WTC11 (cell line): ENCODE data around the gene MFN1. TPM values are rescaled to one million over a fixed set of nuclear protein-coding genes. Genes with fewer than 3 reads are reported as not detected.

Experiments
- ATAC-seq: fragments of 200-7000 bp; cut with Tn5 transposase; 2 replicates; pipeline ENCODE4 v1.10.0; 2021; ENCODE audit warnings: mild to moderate bottlenecking, moderate library complexity
- CTCF ChIA-PET: fragments of 300-600 bp; sonication (Branson Sonifier 250); formaldehyde crosslinking; loops from one replicate; lab custom pipeline; 2021; ENCODE audit warnings: antibody characterized with exemption; lab: Charles Lee
- POLR2A ChIA-PET: fragments of 350-600 bp; sonication (Branson Sonifier 250); formaldehyde crosslinking; loops from one replicate; lab custom pipeline; 2021; ENCODE audit warnings: antibody characterized with exemption; lab: Charles Lee
- DNase-seq: peaks from one replicate; pipeline ENCODE4 v3.0.0; 2021; ENCODE audit warnings: low spot score
- H3K27ac Mint-ChIP-seq: 2 replicates; pipeline ENCODE4 v1.8.0; 2021; ENCODE audit warnings: mixed read lengths
- H3K27me3 Mint-ChIP-seq: 2 replicates; pipeline ENCODE4 v1.8.0; 2021; ENCODE audit warnings: low read depth, mild to moderate bottlenecking, moderate library complexity, mixed read lengths
- H3K36me3 Mint-ChIP-seq: 2 replicates; pipeline ENCODE4 v1.8.0; 2021; ENCODE audit warnings: mixed read lengths
- H3K4me1 Mint-ChIP-seq: 2 replicates; pipeline ENCODE4 v1.8.0; 2022; ENCODE audit warnings: mixed read lengths
- H3K4me3 Mint-ChIP-seq: 2 replicates; pipeline ENCODE4 v1.8.0; 2021; ENCODE audit warnings: mild to moderate bottlenecking, moderate library complexity, mixed read lengths
- H3K9me3 Mint-ChIP-seq: 2 replicates; pipeline ENCODE4 v1.8.0; 2021; ENCODE audit warnings: mixed read lengths
- AFF4 ChIP-seq: sonication (generic); formaldehyde crosslinking; IDR thresholded peaks from 2 replicates; pipeline ENCODE4 v1.8.1; 2023; ENCODE audit warnings: mild to moderate bottlenecking, missing genetic modification reagents, borderline replicate concordance
- CDX4 ChIP-seq: fragments of 250-450 bp; sonication (Bioruptor Pico); IDR thresholded peaks from 2 replicates; pipeline ENCODE4 v1.9.0; 2021; ENCODE audit warnings: moderate library complexity, mild to moderate bottlenecking, inconsistent platforms, borderline replicate concordance
- ETV6 ChIP-seq: sonication (generic); formaldehyde crosslinking; IDR thresholded peaks from 2 replicates; pipeline ENCODE4 v1.8.1; 2022; ENCODE audit warnings: mild to moderate bottlenecking, missing genetic modification reagents
- FOXJ3 ChIP-seq: sonication (generic); formaldehyde crosslinking; IDR thresholded peaks from 2 replicates; pipeline ENCODE4 v1.9.0; 2021; ENCODE audit warnings: missing genetic modification reagents, mild to moderate bottlenecking, borderline replicate concordance
- FOXK1 ChIP-seq: sonication (generic); formaldehyde crosslinking; IDR thresholded peaks from 2 replicates; pipeline ENCODE4 v1.8.0; 2022; ENCODE audit warnings: mild to moderate bottlenecking, moderate library complexity, missing genetic modification reagents
- FOXP4 ChIP-seq: sonication (generic); formaldehyde crosslinking; IDR thresholded peaks from 2 replicates; pipeline ENCODE4 v1.8.0; 2022; ENCODE audit warnings: mild to moderate bottlenecking, missing genetic modification reagents
- HMGA2 ChIP-seq: fragments of 250-450 bp; sonication (Bioruptor Pico); IDR thresholded peaks from 2 replicates; pipeline ENCODE4 v1.4.0; 2021; ENCODE audit warnings: mild to moderate bottlenecking, moderate library complexity
- JUN ChIP-seq: sonication (generic); formaldehyde crosslinking; IDR thresholded peaks from 2 replicates; pipeline ENCODE4 v1.8.0; 2023; ENCODE audit warnings: mild to moderate bottlenecking, missing genetic modification reagents
- MXD4 ChIP-seq: fragments of 250-450 bp; sonication (Bioruptor Pico); IDR thresholded peaks from 2 replicates; pipeline ENCODE4 v1.8.0; 2021; ENCODE audit warnings: mild to moderate bottlenecking, moderate library complexity, borderline replicate concordance
- NR1H2 ChIP-seq: sonication (generic); formaldehyde crosslinking; IDR thresholded peaks from 2 replicates; pipeline ENCODE4 v1.9.0; 2021; ENCODE audit warnings: mild to moderate bottlenecking, moderate library complexity, missing genetic modification reagents
- NR2C2 ChIP-seq: sonication (generic); formaldehyde crosslinking; IDR thresholded peaks from 2 replicates; pipeline ENCODE4 v1.8.0; 2022; ENCODE audit warnings: mild to moderate bottlenecking, missing genetic modification reagents
- RELA ChIP-seq: sonication (generic); formaldehyde crosslinking; IDR thresholded peaks from 2 replicates; pipeline ENCODE4 v1.8.1; 2022; ENCODE audit warnings: missing genetic modification reagents, mild to moderate bottlenecking, borderline replicate concordance
- RORB ChIP-seq: fragments of 250-450 bp; sonication (Bioruptor Pico); IDR thresholded peaks from 2 replicates; pipeline ENCODE4 v1.9.0; 2021; ENCODE audit warnings: mild to moderate bottlenecking
- SMAD3 ChIP-seq: sonication (generic); formaldehyde crosslinking; IDR thresholded peaks from 2 replicates; pipeline ENCODE4 v1.8.0; 2022; ENCODE audit warnings: missing genetic modification reagents, mild to moderate bottlenecking, borderline replicate concordance
- SMAD4 ChIP-seq: sonication (generic); formaldehyde crosslinking; IDR thresholded peaks from 2 replicates; pipeline ENCODE4 v1.8.0; 2022; ENCODE audit warnings: mild to moderate bottlenecking, missing genetic modification reagents
- SOX15 ChIP-seq: fragments of 250-450 bp; sonication (Bioruptor Pico); IDR thresholded peaks from 2 replicates; pipeline ENCODE4 v1.9.0; 2021; ENCODE audit warnings: mild to moderate bottlenecking
- USF1 ChIP-seq: sonication (generic); formaldehyde crosslinking; IDR thresholded peaks from 2 replicates; pipeline ENCODE4 v1.8.0; 2022; ENCODE audit warnings: mild to moderate bottlenecking, missing genetic modification reagents
- ZBTB21 ChIP-seq: sonication (generic); formaldehyde crosslinking; IDR thresholded peaks from 2 replicates; pipeline ENCODE4 v1.8.1; 2023; ENCODE audit warnings: mild to moderate bottlenecking, missing genetic modification reagents, borderline replicate concordance
- ZBTB43 ChIP-seq: sonication (generic); formaldehyde crosslinking; IDR thresholded peaks from 2 replicates; pipeline ENCODE4 v1.8.1; 2023; ENCODE audit warnings: mild to moderate bottlenecking, missing genetic modification reagents
- ZNF232 ChIP-seq: sonication (generic); formaldehyde crosslinking; IDR thresholded peaks from 2 replicates; pipeline ENCODE4 v1.8.0; 2022; ENCODE audit warnings: mild to moderate bottlenecking, missing genetic modification reagents
- ZNF281 ChIP-seq: sonication (generic); formaldehyde crosslinking; IDR thresholded peaks from 2 replicates; pipeline ENCODE4 v1.8.0; 2023; ENCODE audit warnings: mild to moderate bottlenecking, missing genetic modification reagents
- total RNA-seq: library from RNA; stranded (reverse); gene quantifications from 3 replicates; pipeline ENCODE4 v1.2.3, GENCODE V29; 2021

The MFN1 gene
- total RNA-seq, 1 experiment from 2014 or later, result 42.7 TPM

GRCh38 chr3:179376474-179376873 is 29.0 kb downstream of the MFN1 start (continued):
- TF ChIP-seq NR1H2 (CRISPR knock-in tag), result no peak
- TF ChIP-seq USF1 (CRISPR knock-in tag), result no peak
- no peak for TF ChIP-seq ZBTB43 (CRISPR knock-in tag)
- TF ChIP-seq SMAD3 (CRISPR knock-in tag), result no peak

- no peak for TF ChIP-seq JUN (CRISPR knock-in tag)
- no peak for TF ChIP-seq AFF4 (CRISPR knock-in tag)
- no peak for TF ChIP-seq ETV6 (CRISPR knock-in tag)
- TF ChIP-seq ZNF232 (CRISPR knock-in tag), result no peak
- no peak for TF ChIP-seq NR2C2
- TF ChIP-seq RORB, result no peak
- no peak for TF ChIP-seq RELA
- TF ChIP-seq ZBTB21 (CRISPR knock-in tag), result no peak
- TF ChIP-seq SMAD4 (CRISPR knock-in tag), result no peak
- no peak for TF ChIP-seq USF1 (CRISPR knock-in tag)
- TF ChIP-seq SMAD3 (CRISPR knock-in tag), result no peak
- TF ChIP-seq SOX15 (CRISPR knock-in tag), result no peak
- TF ChIP-seq HMGA2 (CRISPR knock-in tag), result no peak
- no peak for TF ChIP-seq ZNF281
- no peak for TF ChIP-seq FOXK1 (CRISPR knock-in tag)
- no peak for TF ChIP-seq CDX4 (CRISPR knock-in tag)
- no peak for TF ChIP-seq FOXP4 (CRISPR knock-in tag)
- no peak for TF ChIP-seq FOXJ3
- TF ChIP-seq MXD4 (CRISPR knock-in tag), result no peak
- TF ChIP-seq NR1H2 (CRISPR knock-in tag), result no peak
- peaks cover 28% of the 10 kb centered on the region for H3K36me3 Mint-ChIP-seq
- H3K4me1 Mint-ChIP-seq, result no peaks in the 10 kb centered on the region
- H3K27ac Mint-ChIP-seq, result no peak overlapping the region
- ATAC-seq (no peak), DNase-seq (no peak)
- ChIA-PET CTCF (no interaction called here), POLR2A (no interaction called here)
- H3K4me3 Mint-ChIP-seq, result no peak overlapping the region
- H3K27me3 Mint-ChIP-seq, result no peaks in the 10 kb centered on the region
- H3K9me3 Mint-ChIP-seq, result no peaks in the 10 kb centered on the region
Measured at GRCh38 chr3:179391906-179392305, 44.4 kb downstream of the MFN1 start.
